K562 (cell line): ENCODE measurements around the gene FTO. TPM values are rescaled to one million over a fixed set of nuclear protein-coding genes. Genes with fewer than 3 reads are reported as not detected.

Experiments
- ATAC-seq: fragments of 200-7000 bp; cut with Tn5 transposase; 3 replicates; pipeline ENCODE4 v1.9.1; 2020; ENCODE audit warnings: moderate library complexity
- BruUV-seq: library from RNA; stranded (reverse); fragments of 400-500 nt; replicated peaks from 2 replicates; lab custom pipeline; 2021; lab: Mats Ljungman, UMichigan
- CTCF ChIA-PET: fragments of 300-600 bp; formaldehyde crosslinking; extraction: SDS; loops from one replicate; lab custom pipeline; 2021; ENCODE audit warnings: low intra/inter-chr PET ratio; lab: Yijun Ruan, JAX
- POLR2A ChIA-PET: fragments of 300-600, 350-650 bp; sonication (Branson Sonifier 250); formaldehyde crosslinking; extraction: SDS; loops from one replicate; lab custom pipeline; 2021; ENCODE audit warnings: antibody characterized with exemption, inconsistent platforms; lab: Yijun Ruan, JAX
- DNase-seq, 4 experiments: peaks; one replicate each; pipeline versions ENCODE4 v3.0.0 to v3.0.0-alpha.2; 2011 to 2018; ENCODE audit warnings: low spot score in 3 of 4, mixed read lengths in 3 of 4; ENCODE audit errors: extremely low read depth in 1 of 4
- FAIRE-seq: peaks from 2 replicates; lab custom pipeline; 2011; peaks lifted over from hg19 to GRCh38; lab: Jason Lieb, UNC
- H2AFZ ChIP-seq: 2 replicates; pipeline ENCODE4 v1.6.0; 2011; ENCODE audit warnings: low read depth, low read length, control low read depth, inconsistent platforms
- H3K27ac ChIP-seq: fragments of 200-600 bp; 3 replicates; pipeline ENCODE4 v1.8.0; 2011; ENCODE audit warnings: low read depth, mild to moderate bottlenecking, control low read depth, inconsistent platforms, low read length, moderate library complexity, mixed read lengths; ENCODE audit errors: extremely low read depth
- H3K27me3 ChIP-seq, 2 experiments: fragments of 300-600 bp in 1 of 2; 2 replicates in 1 of 2; 3 replicates in 1 of 2; pipeline versions ENCODE4 v1.6.0 to v1.8.0; 2011; ENCODE audit warnings: inconsistent platforms in 2 of 2, low read length in 2 of 2, mild to moderate bottlenecking in 1 of 2, mixed read lengths in 1 of 2, moderate library complexity in 1 of 2; ENCODE audit not compliant: control insufficient read depth in 2 of 2, insufficient read depth in 2 of 2
- H3K36me3 ChIP-seq: fragments of 300-600 bp; 3 replicates; pipeline ENCODE4 v1.8.0; 2011; ENCODE audit warnings: mild to moderate bottlenecking, low read length, inconsistent platforms; ENCODE audit not compliant: control insufficient read depth, insufficient read depth
- H3K4me1 ChIP-seq, 2 experiments: fragments of 200-600 bp in 1 of 2; replicated peaks in 1 of 2; 2 replicates in 1 of 2; 3 replicates in 1 of 2; pipeline versions ENCODE4 v1.5.1 to v1.8.0; 2011; ENCODE audit warnings: inconsistent platforms in 2 of 2, low read length in 2 of 2, mild to moderate bottlenecking in 1 of 2, mixed read lengths in 1 of 2, moderate library complexity in 1 of 2; ENCODE audit not compliant: control insufficient read depth in 2 of 2, insufficient read depth in 2 of 2
- H3K4me2 ChIP-seq: 2 replicates; pipeline ENCODE4 v1.6.1; 2011; ENCODE audit warnings: low read length, control low read depth, inconsistent platforms, mixed read lengths; ENCODE audit not compliant: insufficient read depth
- H3K4me3 ChIP-seq: fragments of 200-600 bp; sonication (generic), shearing (Covaris generic); 2 replicates; pipeline ENCODE4 v1.5.1; 2016; ENCODE audit warnings: control low read depth, inconsistent platforms
- H3K79me2 ChIP-seq: fragments of 200-600 bp; 3 replicates; pipeline ENCODE4 v1.8.0; 2011; ENCODE audit warnings: low read length, inconsistent platforms; ENCODE audit not compliant: control insufficient read depth, insufficient read depth
- H3K9ac ChIP-seq, 2 experiments: 2 replicates each; pipeline versions ENCODE4 v1.6.0 to v1.6.1; 2011; ENCODE audit warnings: low read depth in 2 of 2, low read length in 2 of 2, control low read depth in 1 of 2, inconsistent platforms in 1 of 2, mild to moderate bottlenecking in 1 of 2, mixed read lengths in 1 of 2; ENCODE audit not compliant: insufficient read depth in 1 of 2
- H3K9me1 ChIP-seq: one replicate; pipeline ENCODE4 v1.6.0; 2011; ENCODE audit warnings: inconsistent platforms, mild to moderate bottlenecking, low read length, moderate library complexity; ENCODE audit not compliant: control insufficient read depth, insufficient read depth
- H3K9me3 ChIP-seq: replicated peaks from 2 replicates; pipeline ENCODE4 v1.5.1; 2011; ENCODE audit warnings: low read depth, low read length, inconsistent platforms; ENCODE audit not compliant: control insufficient read depth, insufficient read depth
- H4K20me1 ChIP-seq: replicated peaks from 2 replicates; pipeline ENCODE4 v1.6.1; 2011; ENCODE audit warnings: low read length, inconsistent platforms, mixed read lengths; ENCODE audit not compliant: control insufficient read depth, insufficient read depth
- CEBPB ChIP-seq: fragments of 450-650 bp; IDR thresholded peaks from 2 replicates; pipeline ENCODE4 v1.6.1; 2016; ENCODE audit warnings: missing genetic modification characterization, missing compliant biosample characterization
- CEBPG ChIP-seq, 3 experiments: fragments of 200-800 bp in 1 of 3; sonication (Bioruptor generic) in 1 of 3; sonication (generic) in 1 of 3; formaldehyde crosslinking in 1 of 3; IDR thresholded peaks in 2 of 3; conservative IDR thresholded peaks in 1 of 3; 2 replicates each; pipeline versions ENCODE4 v1.6.1 to v1.8.0; 2016 to 2022; ENCODE audit warnings: missing compliant biosample characterization in 2 of 3, missing genetic modification characterization in 2 of 3, mild to moderate bottlenecking in 1 of 3, missing genetic modification reagents in 1 of 3
- HCFC1 ChIP-seq: IDR thresholded peaks from 2 replicates; pipeline ENCODE4 v1.6.1; 2012; ENCODE audit warnings: low read depth, low read length, improper control_type of control experiment
- NR2F6 ChIP-seq: fragments of 450-650 bp; formaldehyde crosslinking; IDR thresholded peaks from 2 replicates; pipeline ENCODE4 v1.4.0; 2020; ENCODE audit warnings: mild to moderate bottlenecking
- RAD51 ChIP-seq: fragments of 450-650 bp; IDR thresholded peaks from 2 replicates; pipeline ENCODE4 v1.7.1; 2016; ENCODE audit warnings: low read depth, mild to moderate bottlenecking, borderline replicate concordance
- RFX1 ChIP-seq: fragments of 450-650 bp; IDR thresholded peaks from 2 replicates; pipeline ENCODE4 v1.6.1; 2016; ENCODE audit warnings: mild to moderate bottlenecking, moderate library complexity
- SIX5 ChIP-seq, 2 experiments: IDR thresholded peaks; 2 replicates each; pipeline ENCODE4 v1.6.1; 2011; ENCODE audit warnings: low read length in 2 of 2, borderline replicate concordance in 1 of 2, low read depth in 1 of 2, mild to moderate bottlenecking in 1 of 2, moderate library complexity in 1 of 2; ENCODE audit not compliant: insufficient read depth in 1 of 2
- SPI1 ChIP-seq: IDR thresholded peaks from 2 replicates; pipeline ENCODE4 v1.6.1; 2011; ENCODE audit warnings: low read depth, low read length, control low read depth, borderline replicate concordance
- WGBS: fragments of 100-300 bp; shearing (Covaris generic); methylation state at CpG from one replicate; pipeline ENCODE4 v1.1.6; 2016; ENCODE audit warnings: low coverage, mixed read lengths; ENCODE audit not compliant: insufficient coverage; ENCODE audit errors: missing lambda C conversion rate; 5-methylcytosine and 5-hydroxymethylcytosine counted together
- in situ Hi-C: fragments of 300-500 bp; cut with MboI; formaldehyde crosslinking; loops from 4 replicates; pipeline ENCODE4 v1.15.0; 2018; ENCODE audit warnings: inconsistent platforms, mixed read lengths
- intact Hi-C: fragments of 100-400 bp; cut with micrococcal nuclease; formaldehyde crosslinking; loops from 2 replicates; pipeline ENCODE4 v1.14.2; 2022
- polyA plus RNA-seq, 8 experiments: library from polyadenylated mRNA; depleted of rRNA in 4 of 8; stranded (reverse) in 5 of 8; unstranded in 3 of 8; fragments of >200 nt; fragmentation: Nextera tagmentation in 2 of 8; fragmentation: Illumina TruSeq in 1 of 8; extraction: Ambion mirVana in 2 of 8; extraction: Trizol in 1 of 8; gene quantifications; 2 replicates each; pipeline versions ENCODE4 v1.2.1 to v1.2.3, GENCODE V29; 2011 to 2014; ENCODE audit warnings: inconsistent platforms in 1 of 8, missing spikeins in 1 of 8
- total RNA-seq, 7 experiments: library from RNA; depleted of rRNA in 6 of 7; stranded (reverse); fragments of >200 nt in 6 of 7; fragmentation: Illumina TruSeq in 2 of 7; extraction: Trizol in 2 of 7; gene quantifications; 2 replicates each; pipeline versions ENCODE4 v1.2.1 to v1.2.3, GENCODE V29; 2011 to 2021; ENCODE audit warnings: low replicate concordance in 1 of 7
- TF ChIP-seq, protein P1 (sequence below): fragments of 450-650 bp; formaldehyde crosslinking; IDR thresholded peaks from 2 replicates; pipeline ENCODE4 v1.4.0; 2022; ENCODE audit warnings: missing genetic modification characterization

FTO gene
- total and polyA plus RNA-seq, 9 of the 15 experiments (the other 6 are each of a cell fraction or from before 2014, with no cell fraction given): 11.3 to 27.7 (median 25.5) TPM

DNA sequence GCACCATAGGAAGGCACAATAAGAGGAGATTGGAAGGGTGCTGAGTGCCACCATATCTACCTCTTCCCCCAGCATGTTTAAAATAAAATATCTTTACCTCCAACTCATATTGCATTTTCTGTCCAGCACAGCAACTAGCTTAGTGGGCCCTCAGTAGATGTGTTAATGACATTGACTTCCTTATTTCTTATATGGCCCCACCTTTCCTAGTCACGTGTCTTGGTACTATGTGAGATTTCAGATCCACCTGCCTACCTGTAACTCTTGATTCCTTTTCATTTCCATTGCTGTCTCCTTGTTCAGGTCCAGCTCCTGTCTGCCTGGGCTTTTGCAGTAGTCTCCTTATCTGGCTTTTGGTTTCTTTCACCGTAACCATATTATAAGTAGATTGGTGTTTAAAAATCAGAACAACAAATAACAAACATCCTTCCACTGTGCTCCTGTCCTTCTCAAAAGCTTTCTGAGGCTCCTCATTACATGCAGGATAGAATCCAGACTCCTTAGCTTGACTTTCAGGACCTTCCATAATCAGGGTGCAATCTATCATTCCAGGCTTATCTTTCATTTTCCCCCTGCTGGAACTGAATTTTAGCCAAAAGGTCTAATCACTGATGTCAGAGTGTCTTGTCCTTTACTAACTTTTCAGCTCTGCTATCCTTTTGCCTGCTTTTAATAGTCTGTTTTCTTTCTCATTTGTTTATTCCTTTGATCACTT lies 71.3 kb downstream of the FTO start:
- Histone ChIP-seq H4K20me1 (peaks cover 23% of the 10 kb centered on the region), H3K9me1 (no peaks in the 10 kb centered on the region), H3K4me2 (no peak overlapping the region), H3K36me3 (no peaks in the 10 kb centered on the region), H3K9ac (no peak overlapping the region), H3K79me2 (no peaks in the 10 kb centered on the region), H3K27me3 (peaks cover 0 to 4% of the 10 kb centered on the region in 2 experiments; a peak in 3 of 5 replicates), H2AFZ (no peak overlapping the region), H3K9me3 (no peaks in the 10 kb centered on the region), H3K4me3 (no peak overlapping the region), H3K4me1 (no peaks in the 10 kb centered on the region; a peak in 1 of 5 replicates), H3K27ac (no peak overlapping the region)
- TF ChIP-seq SPI1: 0 out of 2 replicates have a peak, but pooled peaks have one; percentile 12
- TF ChIP-seq RAD51: peak; percentile 32; the same call in 1 of the 2 replicates
- no peak for TF ChIP-seq RFX1
- in situ Hi-C loops: no loop called here
- WGBS: 23% methylated on average over 2 of the region's 2 CpGs
- ChIA-PET CTCF (no interaction called here), POLR2A (no interaction called here)
- no TSS peak for BruUV-seq
- no peak for ATAC-seq
- DNase-seq: no peak
- intact Hi-C loops: loop anchor here (10.0 kb wide), 1 partner anchor 500 kb away; no protein-coding TSS in a partner anchor
- FAIRE-seq: no peak

DNA sequence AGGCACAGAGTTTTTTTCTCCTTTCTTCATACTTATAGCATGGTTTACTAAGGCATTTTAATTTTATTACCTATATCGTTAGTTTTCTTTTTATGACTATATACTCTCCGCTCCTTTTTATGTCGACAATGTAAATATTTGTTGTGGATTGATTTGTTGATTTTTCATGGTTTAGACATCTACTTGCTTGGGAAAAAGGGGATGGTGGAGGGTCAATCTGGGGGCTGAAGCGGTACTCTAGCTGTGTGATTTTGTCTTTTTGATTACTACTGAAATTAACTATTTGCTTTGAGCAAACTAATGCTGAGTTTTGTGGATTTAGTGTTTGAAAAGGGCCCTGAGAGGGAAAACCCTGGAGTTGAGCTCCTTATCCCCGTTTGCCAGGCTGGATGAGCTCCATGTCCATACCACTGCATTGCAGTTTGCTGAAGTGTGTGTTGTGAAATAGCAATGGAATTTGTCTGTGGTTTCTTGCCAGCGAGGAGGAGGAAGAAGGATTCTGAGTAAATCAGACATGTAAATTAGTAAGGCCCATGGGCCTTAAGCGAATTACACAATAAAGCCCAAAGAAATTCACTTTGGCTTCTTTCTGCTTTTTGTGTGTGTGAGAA lies 72.0 kb downstream of the FTO start:
- CTCF ChIA-PET: no interaction called here
- in situ Hi-C loops: no loop called here
- no peak for TF ChIP-seq SIX5 (IDR thresholded peaks at IDR 0.05; ENCODE audit: borderline replicate concordance in 1 of 2, insufficient read depth in 1 of 2, low read depth in 1 of 2, low read length in 2 of 2)
- TF ChIP-seq CEBPG (CRISPR knock-in tag; IDR thresholded peaks at IDR 0.05): no peak
- TF ChIP-seq CEBPG (tag; conservative IDR thresholded peaks at IDR 0.05 in 1 of 2, IDR thresholded peaks at IDR 0.05 in 1 of 2): peak; percentile 44 to 67
- peak; percentile 61 for TF ChIP-seq CEBPB (tag)
- no peak for TF ChIP-seq HCFC1
- TF ChIP-seq, protein P1, sequence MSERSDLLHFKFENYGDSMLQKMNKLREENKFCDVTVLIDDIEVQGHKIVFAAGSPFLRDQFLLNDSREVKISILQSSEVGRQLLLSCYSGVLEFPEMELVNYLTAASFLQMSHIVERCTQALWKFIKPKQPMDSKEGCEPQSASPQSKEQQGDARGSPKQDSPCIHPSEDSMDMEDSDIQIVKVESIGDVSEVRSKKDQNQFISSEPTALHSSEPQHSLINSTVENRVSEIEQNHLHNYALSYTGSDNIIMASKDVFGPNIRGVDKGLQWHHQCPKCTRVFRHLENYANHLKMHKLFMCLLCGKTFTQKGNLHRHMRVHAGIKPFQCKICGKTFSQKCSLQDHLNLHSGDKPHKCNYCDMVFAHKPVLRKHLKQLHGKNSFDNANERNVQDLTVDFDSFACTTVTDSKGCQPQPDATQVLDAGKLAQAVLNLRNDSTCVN (CRISPR knock-in tag): no peak
- no peak for TF ChIP-seq NR2F6 (CRISPR knock-in tag)
- no peak overlapping the region for H3K27ac ChIP-seq
- BruUV-seq: no TSS peak
- H3K4me3 ChIP-seq: no peak overlapping the region
- peaks cover 0 to 5% of the 10 kb centered on the region in 2 experiments; a peak in 3 of 5 replicates for H3K27me3 ChIP-seq
- no peaks in the 10 kb centered on the region for H3K36me3 ChIP-seq
- peaks cover 19% of the 10 kb centered on the region for H4K20me1 ChIP-seq
- H3K4me1 ChIP-seq: no peaks in the 10 kb centered on the region; a peak in 1 of 5 replicates
- POLR2A ChIA-PET: interaction anchor here (1.6 kb wide), 1 partner anchor 18 kb away, joined by 3 read pairs; no protein-coding TSS in a partner anchor
- intact Hi-C loops: loop anchor here (10.0 kb wide), 1 partner anchor 499 kb away; no protein-coding TSS in a partner anchor
- H3K79me2 ChIP-seq: no peaks in the 10 kb centered on the region
- no peaks in the 10 kb centered on the region for H3K9me3 ChIP-seq
- WGBS: 22% methylated on average over 7 of the region's 7 CpGs
- no peak overlapping the region for H3K4me2 ChIP-seq
- no peaks in the 10 kb centered on the region for H3K9me1 ChIP-seq
- no peak for DNase-seq
- no peak overlapping the region for H2AFZ ChIP-seq
- ATAC-seq: no peak
- no peak overlapping the region for H3K9ac ChIP-seq
- FAIRE-seq: no peak
